Activated T-helper 1 cell treated with anti-CD3 and anti-CD28 coated beads, Interleukin-2, amount 50 U/mL, for 16 hours (primary cell): ENCODE results near the gene EML6.

Experiments used
- DNase-seq, 2 donors: peaks; one replicate each; pipeline ENCODE4 v3.0.0-alpha.2; 2020; ENCODE audit warnings: low read depth in 1 of 2, low spot score in 1 of 2

EML6 gene

DNA sequence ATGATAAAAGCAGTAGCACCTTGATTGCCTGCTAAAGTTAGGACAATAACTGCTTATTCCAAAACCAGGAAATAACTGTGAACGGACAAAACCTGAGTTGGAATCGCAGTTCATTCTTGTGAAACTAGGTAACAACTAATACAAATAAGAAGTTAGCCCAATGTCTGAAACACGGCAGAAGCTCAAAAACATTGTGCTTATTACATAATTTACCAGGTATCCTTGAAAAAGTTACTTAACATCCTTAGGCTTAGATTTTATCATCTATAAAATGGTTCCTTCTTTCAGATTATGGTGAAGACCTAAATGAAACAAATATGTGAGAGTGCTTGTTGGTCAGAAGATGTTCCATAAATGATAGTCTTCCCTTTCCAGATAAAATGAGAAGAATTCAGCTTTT lies 294.4 kb downstream of the EML6 start:
- DNase-seq = no peak

DNA sequence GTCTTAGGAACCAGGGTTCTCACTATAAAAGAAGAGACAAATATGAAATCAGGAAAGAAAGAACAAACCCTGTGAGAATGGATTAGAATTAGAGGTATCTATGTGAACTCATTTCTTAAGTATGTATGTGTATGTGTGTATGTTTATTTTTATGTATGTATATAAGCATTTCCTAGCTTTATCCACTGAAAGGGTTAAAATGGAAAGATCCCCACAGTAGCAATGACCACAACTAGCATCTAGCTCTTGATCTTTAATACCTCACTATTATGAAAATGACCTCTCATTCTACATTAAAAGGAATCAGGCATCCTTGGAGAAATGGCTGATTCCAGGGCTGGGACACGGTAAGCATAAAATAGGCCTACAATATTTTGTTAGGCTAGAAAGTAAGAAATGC lies 295.2 kb downstream of the EML6 start:
- DNase-seq = no peak

DNA sequence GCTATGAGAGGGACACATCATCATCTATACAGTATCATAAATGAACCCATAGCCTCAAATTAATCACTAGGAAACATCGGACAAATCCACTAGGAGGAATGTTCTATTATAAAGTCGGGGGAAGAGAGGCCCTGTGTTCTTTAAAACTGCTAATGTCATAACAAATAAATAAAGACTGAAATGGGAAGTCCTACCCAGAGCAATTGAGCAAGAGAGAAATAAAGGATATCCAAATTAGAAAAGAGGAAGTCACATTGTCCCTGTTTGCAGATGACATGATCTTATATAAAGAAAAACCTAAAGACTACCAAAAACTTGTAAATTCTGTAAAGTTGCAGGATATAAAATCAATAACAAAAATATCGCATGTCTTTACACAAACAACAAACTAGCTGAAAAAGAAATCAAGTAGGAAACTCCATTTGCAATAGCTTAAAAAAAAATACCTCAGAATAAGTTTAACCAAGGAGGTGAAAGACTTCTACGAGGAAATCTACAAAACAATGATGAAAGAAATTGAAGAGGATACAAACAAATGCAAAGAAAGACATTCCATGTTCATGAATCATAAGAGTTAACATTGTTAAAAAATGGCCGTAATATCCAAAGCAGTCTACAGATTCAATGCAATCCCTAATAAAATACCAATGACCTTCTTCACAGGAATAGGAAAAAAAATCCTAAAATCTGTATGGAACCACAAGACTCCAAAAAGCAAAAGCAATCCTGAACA lies 296.2 kb downstream of the EML6 start:
- no peak for DNase-seq
